CD4-positive, alpha-beta T cell treated with Interleukin-4 for 1 hour (primary cell): ENCODE measurements around the gene ADCY5.

Experiments used
- DNase-seq, 2 donors: peaks; one replicate each; pipeline ENCODE4 v3.0.0-alpha.2; 2020 to 2022

The ADCY5 gene

GRCh38 chr3:123361071-123361470, 87.8 kb downstream of the ADCY5 start:
- DNase-seq, result no peak

GRCh38 chr3:123357275-123357674, 91.6 kb downstream of the ADCY5 start:
- DNase-seq, result no peak

- no peak for DNase-seq
Observed at GRCh38 chr3:123353850-123354233, 95.0 kb downstream of the ADCY5 start.

- DNase-seq, result no peak
Observed at GRCh38 chr3:123353227-123353849, 95.6 kb downstream of the ADCY5 start.

- no peak for DNase-seq
Observed at GRCh38 chr3:123352134-123352554, 96.7 kb downstream of the ADCY5 start.

- no peak for DNase-seq
Observed at GRCh38 chr3:123351501-123351900, 97.4 kb downstream of the ADCY5 start.

- DNase-seq, result no peak
Observed at GRCh38 chr3:123350971-123351370, 97.9 kb downstream of the ADCY5 start.

GRCh38 chr3:123349566-123350435, 99.1 kb downstream of the ADCY5 start:
- no peak for DNase-seq

GRCh38 chr3:123349201-123349535, 99.7 kb downstream of the ADCY5 start:
- no peak for DNase-seq

GRCh38 chr3:123348471-123349200, 100.3 kb downstream of the ADCY5 start:
- DNase-seq, result no peak

- no peak for DNase-seq
Observed at GRCh38 chr3:123347691-123348264, 101.1 kb downstream of the ADCY5 start.

GRCh38 chr3:123347205-123347604, 101.7 kb downstream of the ADCY5 start:
- DNase-seq, result no peak

- no peak for DNase-seq
Observed at GRCh38 chr3:123346021-123346420, 102.9 kb downstream of the ADCY5 start.

- DNase-seq, result no peak
Observed at GRCh38 chr3:123344907-123345594, 103.8 kb downstream of the ADCY5 start.

- no peak for DNase-seq
Observed at GRCh38 chr3:123344175-123344906, 104.5 kb downstream of the ADCY5 start.

GRCh38 chr3:123343296-123344174, 105.4 kb downstream of the ADCY5 start:
- no peak for DNase-seq

GRCh38 chr3:123342631-123343080, 106.2 kb downstream of the ADCY5 start:
- DNase-seq, result no peak

GRCh38 chr3:123341871-123342630, 106.8 kb downstream of the ADCY5 start:
- DNase-seq, result no peak

- no peak for DNase-seq
Observed at GRCh38 chr3:123340336-123340735, 108.6 kb downstream of the ADCY5 start.

GRCh38 chr3:123339302-123339701, 109.6 kb downstream of the ADCY5 start:
- no peak for DNase-seq
